GM12875 (cell line): ENCODE data around the gene TMEM217.

Experiments used
- H3K4me3 ChIP-seq: one replicate; pipeline ENCODE4 v1.5.1; 2011; ENCODE audit warnings: low read depth, low read length, control low read depth
- TF ChIP-seq, protein P1 (sequence below): IDR thresholded peaks from 2 replicates; pipeline ENCODE4 v1.5.1; 2011; ENCODE audit warnings: low read depth, mild to moderate bottlenecking, control low read depth, inconsistent platforms, low read length, moderate library complexity, borderline replicate concordance; ENCODE audit not compliant: insufficient read depth

The TMEM217 gene

DNA sequence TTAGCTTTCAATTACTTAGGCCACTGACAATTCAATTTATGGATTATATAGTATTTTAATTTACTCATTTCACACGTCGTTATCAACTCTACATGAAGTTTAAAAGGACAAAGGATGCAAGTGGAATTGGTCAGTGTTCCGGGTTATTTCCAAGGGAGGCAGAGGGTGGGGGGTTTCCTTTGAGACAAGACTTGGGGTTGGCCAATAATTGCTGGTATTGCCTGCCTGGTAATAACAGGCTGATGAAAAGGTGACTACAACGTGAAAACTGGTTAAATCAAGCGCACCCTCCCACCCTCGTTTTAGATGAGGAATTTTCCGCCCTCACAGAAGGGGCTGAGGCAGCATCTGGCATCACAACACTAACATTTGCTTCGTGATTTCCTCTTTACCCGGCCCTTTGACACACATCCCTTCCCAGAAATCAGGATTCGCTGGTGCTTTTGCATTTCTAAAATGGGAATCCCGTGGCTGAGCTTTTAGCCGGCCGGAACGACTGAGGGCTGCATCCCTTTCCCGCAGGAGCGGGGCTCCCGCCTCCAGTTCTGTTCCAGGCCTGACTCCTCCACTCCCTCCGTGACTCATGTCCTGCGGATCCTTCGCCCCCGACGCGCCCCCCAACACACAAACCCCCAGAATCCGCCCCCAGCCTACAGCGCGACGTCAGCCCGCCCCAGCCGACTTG is 89.0 kb downstream of the TMEM217 start:
- peak overlapping the region; percentile 55 for H3K4me3 ChIP-seq
- TF ChIP-seq, protein P1, sequence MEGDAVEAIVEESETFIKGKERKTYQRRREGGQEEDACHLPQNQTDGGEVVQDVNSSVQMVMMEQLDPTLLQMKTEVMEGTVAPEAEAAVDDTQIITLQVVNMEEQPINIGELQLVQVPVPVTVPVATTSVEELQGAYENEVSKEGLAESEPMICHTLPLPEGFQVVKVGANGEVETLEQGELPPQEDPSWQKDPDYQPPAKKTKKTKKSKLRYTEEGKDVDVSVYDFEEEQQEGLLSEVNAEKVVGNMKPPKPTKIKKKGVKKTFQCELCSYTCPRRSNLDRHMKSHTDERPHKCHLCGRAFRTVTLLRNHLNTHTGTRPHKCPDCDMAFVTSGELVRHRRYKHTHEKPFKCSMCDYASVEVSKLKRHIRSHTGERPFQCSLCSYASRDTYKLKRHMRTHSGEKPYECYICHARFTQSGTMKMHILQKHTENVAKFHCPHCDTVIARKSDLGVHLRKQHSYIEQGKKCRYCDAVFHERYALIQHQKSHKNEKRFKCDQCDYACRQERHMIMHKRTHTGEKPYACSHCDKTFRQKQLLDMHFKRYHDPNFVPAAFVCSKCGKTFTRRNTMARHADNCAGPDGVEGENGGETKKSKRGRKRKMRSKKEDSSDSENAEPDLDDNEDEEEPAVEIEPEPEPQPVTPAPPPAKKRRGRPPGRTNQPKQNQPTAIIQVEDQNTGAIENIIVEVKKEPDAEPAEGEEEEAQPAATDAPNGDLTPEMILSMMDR: no peak

GRCh38 chr6:37168163-37168758 is 89.7 kb downstream of the TMEM217 start:
- TF ChIP-seq, protein P1: no peak
- no peak overlapping the region for H3K4me3 ChIP-seq

GRCh38 chr6:37162740-37163139 is 95.2 kb downstream of the TMEM217 start:
- H3K4me3 ChIP-seq: no peak overlapping the region

More at GRCh38 chr6:37162740-37163139, 95.2 kb downstream of the TMEM217 start:
- TF ChIP-seq, protein P1: no peak
